Glutamatergic neuron (in vitro differentiated cells): ENCODE data around the gene MAP4K2. TPM values are rescaled to one million over a fixed set of nuclear protein-coding genes. Genes with fewer than 3 reads are reported as not detected.
"Not testable (repeated sequence)": the region's sequence is repeated elsewhere in the genome, so short reads cannot be mapped to it uniquely, and the experiment has no call there.

Experiments
- DNase-seq: peaks from one replicate; pipeline ENCODE4 v3.0.0; 2022
- H3K27ac Mint-ChIP-seq: one replicate; pipeline ENCODE4 v1.8.0; 2020; ENCODE audit warnings: mild to moderate bottlenecking, mixed read lengths, inconsistent platforms; ENCODE audit not compliant: unreplicated experiment
- H3K27me3 Mint-ChIP-seq: one replicate; pipeline ENCODE4 v1.8.0; 2020; ENCODE audit warnings: mild to moderate bottlenecking, moderate library complexity, mixed read lengths, inconsistent platforms; ENCODE audit not compliant: unreplicated experiment
- H3K36me3 Mint-ChIP-seq: one replicate; pipeline ENCODE4 v1.8.0; 2020; ENCODE audit warnings: mild to moderate bottlenecking, mixed read lengths, inconsistent platforms; ENCODE audit not compliant: unreplicated experiment
- H3K4me1 Mint-ChIP-seq: one replicate; pipeline ENCODE4 v1.8.0; 2020; ENCODE audit warnings: mild to moderate bottlenecking, low read depth, mixed read lengths, inconsistent platforms; ENCODE audit not compliant: unreplicated experiment
- H3K4me3 Mint-ChIP-seq: one replicate; pipeline ENCODE4 v1.8.0; 2020; ENCODE audit warnings: mild to moderate bottlenecking, mixed read lengths, inconsistent platforms; ENCODE audit not compliant: unreplicated experiment
- H3K9me3 Mint-ChIP-seq: one replicate; pipeline ENCODE4 v1.8.0; 2020; ENCODE audit warnings: mild to moderate bottlenecking, moderate library complexity, mixed read lengths, inconsistent platforms; ENCODE audit not compliant: unreplicated experiment
- total RNA-seq: library from RNA; stranded (reverse); fragmentation: NEBNext Ultra II Directional; extraction: Animal tissue kit (Norgen Biotek cat#: 25700); gene quantifications from one replicate; pipeline ENCODE4 v1.2.1, GENCODE V29; 2021; ENCODE audit not compliant: unreplicated experiment
- TF ChIP-seq, protein P1 (sequence below): fragments of 200-600 bp; sonication (generic); IDR thresholded peaks from one replicate; pipeline ENCODE4 v1.5.0; 2021; ENCODE audit not compliant: partially characterized antibody, unreplicated experiment

Gene MAP4K2
- total RNA-seq, 1 donor from 2014 or later = 15.9 TPM

- Mint-ChIP-seq H3K27ac (peak overlapping the region; percentile 66), H3K36me3 (no peaks in the 10 kb centered on the region), H3K9me3 (peaks cover 4% of the 10 kb centered on the region), H3K4me1 (peaks cover 6% of the 10 kb centered on the region), H3K27me3 (peaks cover 10% of the 10 kb centered on the region), H3K4me3 (no peak overlapping the region)
- no peak for DNase-seq
- TF ChIP-seq, protein P1, sequence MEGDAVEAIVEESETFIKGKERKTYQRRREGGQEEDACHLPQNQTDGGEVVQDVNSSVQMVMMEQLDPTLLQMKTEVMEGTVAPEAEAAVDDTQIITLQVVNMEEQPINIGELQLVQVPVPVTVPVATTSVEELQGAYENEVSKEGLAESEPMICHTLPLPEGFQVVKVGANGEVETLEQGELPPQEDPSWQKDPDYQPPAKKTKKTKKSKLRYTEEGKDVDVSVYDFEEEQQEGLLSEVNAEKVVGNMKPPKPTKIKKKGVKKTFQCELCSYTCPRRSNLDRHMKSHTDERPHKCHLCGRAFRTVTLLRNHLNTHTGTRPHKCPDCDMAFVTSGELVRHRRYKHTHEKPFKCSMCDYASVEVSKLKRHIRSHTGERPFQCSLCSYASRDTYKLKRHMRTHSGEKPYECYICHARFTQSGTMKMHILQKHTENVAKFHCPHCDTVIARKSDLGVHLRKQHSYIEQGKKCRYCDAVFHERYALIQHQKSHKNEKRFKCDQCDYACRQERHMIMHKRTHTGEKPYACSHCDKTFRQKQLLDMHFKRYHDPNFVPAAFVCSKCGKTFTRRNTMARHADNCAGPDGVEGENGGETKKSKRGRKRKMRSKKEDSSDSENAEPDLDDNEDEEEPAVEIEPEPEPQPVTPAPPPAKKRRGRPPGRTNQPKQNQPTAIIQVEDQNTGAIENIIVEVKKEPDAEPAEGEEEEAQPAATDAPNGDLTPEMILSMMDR = no peak
Observed at GRCh38 chr11:64848826-64849597, 46.0 kb upstream of the MAP4K2 start.

DNA sequence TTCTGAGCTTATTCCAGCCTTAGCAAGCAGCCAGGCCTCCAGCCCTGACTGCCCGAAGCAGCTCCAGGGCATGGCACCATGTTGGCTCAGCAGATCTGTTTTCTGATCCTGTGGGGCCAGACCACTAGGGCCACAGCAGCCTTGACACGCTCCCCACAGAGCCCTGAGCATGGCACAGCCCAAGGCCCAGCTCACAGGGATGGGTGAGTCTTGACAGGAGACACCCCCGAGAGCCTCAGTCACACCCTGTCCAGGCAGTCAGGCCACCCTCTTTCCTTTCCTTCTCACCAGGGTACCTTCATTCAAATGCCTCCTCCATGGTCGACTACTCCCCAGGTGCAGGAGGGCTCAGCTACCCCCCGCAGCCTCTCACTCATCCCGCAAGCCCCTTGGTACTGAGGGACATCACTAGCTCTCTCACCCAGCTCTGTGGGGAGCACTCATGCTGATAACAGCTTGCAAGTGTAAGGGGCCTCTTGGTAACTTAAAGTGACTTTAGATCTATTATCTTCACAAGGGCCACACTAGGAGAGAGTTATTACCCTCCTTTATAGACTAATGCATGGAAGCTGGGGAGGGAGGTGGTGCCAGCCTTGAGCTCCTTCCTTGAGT is 45.3 kb upstream of the MAP4K2 start:
- Mint-ChIP-seq H3K27me3 (peaks cover 13% of the 10 kb centered on the region), H3K4me1 (peaks cover 9% of the 10 kb centered on the region), H3K36me3 (no peaks in the 10 kb centered on the region), H3K4me3 (peak overlapping the region; percentile 59), H3K9me3 (peaks cover 5% of the 10 kb centered on the region), H3K27ac (no peak overlapping the region)
- TF ChIP-seq, protein P1 = no peak
- no peak for DNase-seq

GRCh38 chr11:64846998-64847666 is 44.1 kb upstream of the MAP4K2 start:
- peak; percentile 97 for DNase-seq
- Mint-ChIP-seq H3K4me1 (peaks cover 10% of the 10 kb centered on the region), H3K36me3 (no peaks in the 10 kb centered on the region), H3K4me3 (no peak overlapping the region), H3K27ac (no peak overlapping the region), H3K9me3 (peaks cover 5% of the 10 kb centered on the region), H3K27me3 (peaks cover 15% of the 10 kb centered on the region)
- TF ChIP-seq, protein P1 = peak; percentile 94

GRCh38 chr11:64845776-64846129 is 42.7 kb upstream of the MAP4K2 start:
- peaks cover 18% of the 10 kb centered on the region for H3K27me3 Mint-ChIP-seq
- not testable (repeated sequence) for DNase-seq, H3K27ac Mint-ChIP-seq, H3K9me3 Mint-ChIP-seq, H3K4me1 Mint-ChIP-seq, H3K36me3 Mint-ChIP-seq
- H3K4me3 Mint-ChIP-seq = peak overlapping the region; percentile 67

DNA sequence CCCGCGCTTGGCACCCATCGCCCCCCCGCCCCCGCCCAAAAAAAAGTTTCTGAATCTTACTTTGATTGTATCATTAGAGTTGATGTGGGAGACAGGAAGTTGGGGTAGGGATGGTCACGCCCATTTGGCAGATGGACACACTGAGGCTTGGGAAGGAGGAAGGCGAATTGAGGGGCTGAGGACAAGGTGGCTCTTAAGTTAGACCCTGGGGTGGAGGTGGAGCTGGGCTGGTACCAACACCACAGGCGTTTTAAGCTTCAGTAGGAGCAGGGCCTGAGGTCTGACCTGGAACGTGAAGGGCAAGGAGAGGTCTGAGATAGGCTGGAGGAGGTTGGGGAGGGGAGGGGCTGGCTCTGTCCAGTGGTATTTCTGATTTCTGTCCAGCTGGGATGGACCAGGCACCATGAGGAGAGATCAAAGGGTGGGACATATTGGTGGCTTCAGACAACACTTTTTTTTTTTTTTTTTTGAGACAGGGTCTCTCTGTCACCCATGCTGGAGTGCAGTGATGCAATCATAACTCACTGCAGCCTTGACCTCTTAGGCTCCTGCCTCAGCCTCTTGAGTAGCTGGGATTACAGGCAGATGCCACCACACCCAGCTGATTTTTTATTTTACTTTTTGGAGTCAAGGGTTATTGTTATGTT is 42.2 kb upstream of the MAP4K2 start:
- Mint-ChIP-seq H3K27ac (peak overlapping the region; percentile 52), H3K9me3 (peaks cover 5% of the 10 kb centered on the region), H3K4me1 (peaks cover 6% of the 10 kb centered on the region), H3K36me3 (no peaks in the 10 kb centered on the region), H3K27me3 (peaks cover 16% of the 10 kb centered on the region), H3K4me3 (peak overlapping the region; percentile 67)
- TF ChIP-seq, protein P1 = no peak
- DNase-seq = no peak
